MM.1S (cell line): ENCODE data around the gene KLHL42.
A peak's percentile ranks its signal among the peaks of the same experiment; 100 is the strongest.

Experiments
- DNase-seq: peaks from one replicate; pipeline ENCODE4 v3.0.0-alpha.2; 2015
- H2AFZ ChIP-seq: fragments of 300-600 bp; sonication (generic); 2 replicates; pipeline ENCODE4 v1.6.0; 2016; ENCODE audit warnings: antibody characterized with exemption, low read length
- H3F3A ChIP-seq: fragments of 300-600 bp; sonication (generic); 2 replicates; pipeline ENCODE4 v1.6.1; 2016; ENCODE audit warnings: mild to moderate bottlenecking, antibody characterized with exemption, low read length, moderate library complexity, mixed read lengths; ENCODE audit not compliant: insufficient read depth
- H3K27ac ChIP-seq: fragments of 300-600 bp; sonication (generic); 2 replicates; pipeline ENCODE4 v1.5.1; 2016; ENCODE audit warnings: mild to moderate bottlenecking, low read length
- H3K27me3 ChIP-seq: fragments of 300-600 bp; sonication (generic); replicated peaks from 2 replicates; pipeline ENCODE4 v1.6.0; 2016; ENCODE audit warnings: low read length; ENCODE audit not compliant: insufficient read depth
- H3K36me3 ChIP-seq: fragments of 300-600 bp; sonication (generic); replicated peaks from 2 replicates; pipeline ENCODE4 v1.6.1; 2016; ENCODE audit warnings: mild to moderate bottlenecking, low read length, mixed read lengths; ENCODE audit not compliant: insufficient read depth
- H3K4me1 ChIP-seq: fragments of 300-600 bp; sonication (generic); 2 replicates; pipeline ENCODE4 v1.6.1; 2016; ENCODE audit warnings: low read length, mixed read lengths
- H3K4me2 ChIP-seq: fragments of 300-600 bp; sonication (generic); 2 replicates; pipeline ENCODE4 v1.6.0; 2016; ENCODE audit warnings: low read depth, low read length
- H3K4me3 ChIP-seq: fragments of 300-600 bp; sonication (generic); 2 replicates; pipeline ENCODE4 v1.5.1; 2016; ENCODE audit warnings: low read length, mixed read lengths
- H3K79me2 ChIP-seq: fragments of 300-600 bp; sonication (generic); 2 replicates; pipeline ENCODE4 v1.6.1; 2016; ENCODE audit warnings: mixed run types, low read length, mixed read lengths
- H3K9ac ChIP-seq: fragments of 300-600 bp; sonication (generic); 2 replicates; pipeline ENCODE4 v1.6.1; 2016; ENCODE audit warnings: low read length, mixed read lengths
- H3K9me2 ChIP-seq: fragments of 300-600 bp; sonication (generic); replicated peaks from 2 replicates; pipeline ENCODE4 v1.6.1; 2016; ENCODE audit warnings: mild to moderate bottlenecking, low read length, mixed read lengths; ENCODE audit not compliant: insufficient read depth
- H3K9me3 ChIP-seq: fragments of 300-600 bp; sonication (generic); replicated peaks from 2 replicates; pipeline ENCODE4 v1.6.1; 2016; ENCODE audit warnings: mild to moderate bottlenecking, low read length, mixed read lengths; ENCODE audit not compliant: insufficient read depth
- H4K20me1 ChIP-seq: fragments of 300-600 bp; sonication (generic); 2 replicates; pipeline ENCODE4 v1.6.1; 2016; ENCODE audit warnings: mild to moderate bottlenecking, low read length, moderate library complexity, mixed read lengths; ENCODE audit not compliant: insufficient read depth
- EZH2 ChIP-seq: fragments of 300-600 bp; sonication (generic); optimal IDR thresholded peaks from 2 replicates; pipeline ENCODE3; 2017; ENCODE audit warnings: low read depth, mild to moderate bottlenecking, antibody characterized with exemption, low read length, mixed read lengths
- EZH2phosphoT487 ChIP-seq: fragments of 300-600 bp; sonication (generic); IDR thresholded peaks from 2 replicates; pipeline ENCODE4 v1.6.1; 2018; ENCODE audit warnings: antibody characterized with exemption, low read length
- TF ChIP-seq, protein P1 (sequence below): fragments of 300-600 bp; sonication (generic); IDR thresholded peaks from 2 replicates; pipeline ENCODE4 v1.5.1; 2016; ENCODE audit warnings: antibody characterized with exemption, low read length, mixed read lengths

Gene KLHL42

DNA sequence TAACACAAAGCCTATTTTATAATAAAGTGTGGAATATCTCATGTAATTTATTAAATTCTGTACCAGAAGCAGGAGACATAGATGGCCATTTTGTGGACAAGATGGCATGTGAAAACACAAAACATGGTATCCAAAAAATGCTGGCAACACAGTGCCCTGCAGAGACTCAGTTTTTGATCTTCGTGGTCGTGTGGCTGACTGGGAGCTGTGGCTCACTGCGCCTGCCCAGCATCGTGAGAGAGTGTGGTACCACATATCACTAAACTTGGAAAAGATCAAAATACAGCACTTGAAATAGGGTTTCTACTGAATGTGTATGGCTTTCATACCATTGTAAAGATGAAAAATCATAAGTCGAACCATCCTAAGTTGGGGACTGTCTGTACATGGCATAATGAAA lies 43.0 kb downstream of the KLHL42 start:
- H3K4me3 ChIP-seq, result no peak overlapping the region
- no peak for DNase-seq
- H3K27me3 ChIP-seq, result no peaks in the 10 kb centered on the region
- H3K9me3 ChIP-seq, result no peaks in the 10 kb centered on the region
- no peaks in the 10 kb centered on the region for H3F3A ChIP-seq
- H3K9me2 ChIP-seq, result no peaks in the 10 kb centered on the region
- TF ChIP-seq EZH2 (no peak), EZH2phosphoT487 (no peak)
- TF ChIP-seq, protein P1, sequence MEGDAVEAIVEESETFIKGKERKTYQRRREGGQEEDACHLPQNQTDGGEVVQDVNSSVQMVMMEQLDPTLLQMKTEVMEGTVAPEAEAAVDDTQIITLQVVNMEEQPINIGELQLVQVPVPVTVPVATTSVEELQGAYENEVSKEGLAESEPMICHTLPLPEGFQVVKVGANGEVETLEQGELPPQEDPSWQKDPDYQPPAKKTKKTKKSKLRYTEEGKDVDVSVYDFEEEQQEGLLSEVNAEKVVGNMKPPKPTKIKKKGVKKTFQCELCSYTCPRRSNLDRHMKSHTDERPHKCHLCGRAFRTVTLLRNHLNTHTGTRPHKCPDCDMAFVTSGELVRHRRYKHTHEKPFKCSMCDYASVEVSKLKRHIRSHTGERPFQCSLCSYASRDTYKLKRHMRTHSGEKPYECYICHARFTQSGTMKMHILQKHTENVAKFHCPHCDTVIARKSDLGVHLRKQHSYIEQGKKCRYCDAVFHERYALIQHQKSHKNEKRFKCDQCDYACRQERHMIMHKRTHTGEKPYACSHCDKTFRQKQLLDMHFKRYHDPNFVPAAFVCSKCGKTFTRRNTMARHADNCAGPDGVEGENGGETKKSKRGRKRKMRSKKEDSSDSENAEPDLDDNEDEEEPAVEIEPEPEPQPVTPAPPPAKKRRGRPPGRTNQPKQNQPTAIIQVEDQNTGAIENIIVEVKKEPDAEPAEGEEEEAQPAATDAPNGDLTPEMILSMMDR, result no peak
- H3K27ac ChIP-seq, result no peak overlapping the region
- no peaks in the 10 kb centered on the region for H4K20me1 ChIP-seq
- H3K4me1 ChIP-seq, result no peaks in the 10 kb centered on the region
- no peak overlapping the region for H3K9ac ChIP-seq
- H3K79me2 ChIP-seq, result no peaks in the 10 kb centered on the region
- H3K36me3 ChIP-seq, result no peaks in the 10 kb centered on the region
- no peak overlapping the region for H3K4me2 ChIP-seq
- no peak overlapping the region for H2AFZ ChIP-seq

DNA sequence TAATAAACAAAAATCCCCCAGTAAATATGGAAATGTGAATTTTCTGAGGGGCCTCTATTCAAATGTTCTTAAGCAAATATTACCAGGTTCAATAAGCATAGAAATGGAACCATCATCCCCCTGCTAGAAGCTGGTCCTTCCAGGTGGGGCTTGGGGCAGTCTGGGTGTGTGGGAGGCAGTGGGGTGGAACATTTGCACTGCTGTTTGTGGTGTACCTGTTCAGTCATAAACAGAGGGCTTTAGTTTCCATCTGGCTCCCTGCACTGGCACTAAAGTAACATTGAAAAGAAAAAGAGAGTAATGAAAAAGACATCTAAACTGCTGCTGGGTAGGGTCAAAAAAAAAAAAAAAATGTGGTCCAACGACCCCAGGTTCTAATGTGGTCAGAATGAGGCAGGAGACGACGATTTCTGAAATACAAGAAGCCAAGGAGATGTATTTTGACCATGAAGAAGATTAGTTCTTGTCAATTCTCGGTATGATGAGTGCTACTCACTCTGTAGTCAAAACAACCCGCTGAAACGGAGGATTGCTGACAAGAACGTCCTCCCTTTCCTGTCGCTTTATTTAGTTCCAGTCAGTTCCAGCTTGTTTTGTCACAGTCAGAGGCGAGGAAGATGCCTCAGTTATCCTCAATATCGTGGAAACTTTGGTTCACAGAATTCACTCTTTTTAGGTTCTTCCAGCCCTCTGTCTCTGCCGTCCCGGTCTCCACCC lies 44.3 kb downstream of the KLHL42 start:
- TF ChIP-seq, protein P1, result no peak
- TF ChIP-seq EZH2, result no peak
- no peak for TF ChIP-seq EZH2phosphoT487
- H2AFZ ChIP-seq, result peak overlapping the region; percentile 51
- H3K4me3 ChIP-seq, result 0 out of 2 replicates have a peak overlapping the region, but pooled peaks have one; percentile 0
- no peak overlapping the region for H3K9ac ChIP-seq
- H3F3A ChIP-seq, result no peaks in the 10 kb centered on the region
- H3K79me2 ChIP-seq, result no peaks in the 10 kb centered on the region
- H4K20me1 ChIP-seq, result no peaks in the 10 kb centered on the region
- H3K4me2 ChIP-seq, result peak overlapping the region; percentile 19; the same call in 1 of the 2 replicates
- H3K9me2 ChIP-seq, result no peaks in the 10 kb centered on the region
- H3K27me3 ChIP-seq, result no peaks in the 10 kb centered on the region
- H3K36me3 ChIP-seq, result no peaks in the 10 kb centered on the region
- H3K27ac ChIP-seq, result peak overlapping the region; percentile 25; the same call in 1 of the 2 replicates
- no peaks in the 10 kb centered on the region for H3K4me1 ChIP-seq
- H3K9me3 ChIP-seq, result no peaks in the 10 kb centered on the region
- DNase-seq, result peak; percentile 27

DNA sequence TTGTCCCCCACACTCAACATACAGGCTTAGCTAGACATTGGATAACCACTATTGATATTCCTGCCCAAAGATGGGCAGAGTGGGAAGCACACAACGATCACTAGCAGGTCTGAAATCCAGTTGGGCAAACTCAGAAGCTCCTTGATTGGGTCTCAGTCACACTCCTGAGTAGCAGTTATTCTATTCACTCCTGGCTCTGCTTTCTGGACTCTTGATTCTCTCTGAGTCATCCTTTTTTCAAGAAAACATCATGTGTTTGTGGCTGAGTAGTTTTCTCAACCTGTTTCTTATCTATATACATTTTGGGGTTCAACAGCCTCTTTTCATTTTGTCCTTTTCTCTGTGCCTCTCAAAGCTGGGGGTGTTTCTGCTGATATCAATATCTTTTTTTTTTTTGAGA lies 46.0 kb downstream of the KLHL42 start:
- no peaks in the 10 kb centered on the region for H3K9me3 ChIP-seq
- no peak overlapping the region for H3K4me3 ChIP-seq
- no peaks in the 10 kb centered on the region for H3K4me1 ChIP-seq
- H3K27me3 ChIP-seq, result no peaks in the 10 kb centered on the region
- H3K36me3 ChIP-seq, result no peaks in the 10 kb centered on the region
- no peaks in the 10 kb centered on the region for H3K79me2 ChIP-seq
- H4K20me1 ChIP-seq, result no peaks in the 10 kb centered on the region
- H2AFZ ChIP-seq, result no peak overlapping the region
- TF ChIP-seq EZH2, result no peak
- TF ChIP-seq, protein P1, result no peak
- no peak for TF ChIP-seq EZH2phosphoT487
- no peak overlapping the region for H3K9ac ChIP-seq
- H3K27ac ChIP-seq, result no peak overlapping the region
- no peaks in the 10 kb centered on the region for H3F3A ChIP-seq
- H3K4me2 ChIP-seq, result no peak overlapping the region
- DNase-seq, result no peak
- H3K9me2 ChIP-seq, result no peaks in the 10 kb centered on the region
